ENCODE results near the gene M1AP.

Gene M1AP

GRCh38 chr2:74527741-74528140, 120.4 kb downstream of the M1AP start:
- DNase-seq (ENCODE audit: low read depth) = no peak
- H3K9ac ChIP-seq (ENCODE audit: low read length) = no peak overlapping the region
- peak overlapping the region; percentile 98 for H3K4me3 ChIP-seq (ENCODE audit: low read length)
- peaks cover 5% of the 10 kb centered on the region for H3K27me3 ChIP-seq (replicated peaks; ENCODE audit: control insufficient read depth, insufficient read depth, low read length)
- H3K9me3 ChIP-seq (ENCODE audit: control insufficient read depth, low read length) = no peaks in the 10 kb centered on the region
- H3K36me3 ChIP-seq (ENCODE audit: control insufficient read depth, insufficient read depth, low read length, severe bottlenecking) = peaks cover 28% of the 10 kb centered on the region
- H3K4me1 ChIP-seq (ENCODE audit: control insufficient read depth, insufficient read depth, low read length) = peaks cover 27% of the 10 kb centered on the region

GRCh38 chr2:74526649-74527230, 121.4 kb downstream of the M1AP start:
- no peak overlapping the region for H3K4me3 ChIP-seq (ENCODE audit: low read length)
- H3K9ac ChIP-seq (ENCODE audit: low read length) = no peak overlapping the region
- H3K27me3 ChIP-seq (replicated peaks; ENCODE audit: control insufficient read depth, insufficient read depth, low read length) = peaks cover 14% of the 10 kb centered on the region
- H3K9me3 ChIP-seq (ENCODE audit: control insufficient read depth, low read length) = no peaks in the 10 kb centered on the region
- peaks cover 23% of the 10 kb centered on the region for H3K36me3 ChIP-seq (ENCODE audit: control insufficient read depth, insufficient read depth, low read length, severe bottlenecking)
- H3K4me1 ChIP-seq (ENCODE audit: control insufficient read depth, insufficient read depth, low read length) = peaks cover 24% of the 10 kb centered on the region
- DNase-seq (ENCODE audit: low read depth) = no peak

- no peak for DNase-seq (ENCODE audit: low read depth)
- H3K4me3 ChIP-seq (ENCODE audit: low read length) = no peak within 1 kb of the TSS
- H3K9me3 ChIP-seq (ENCODE audit: control insufficient read depth, low read length) = no peaks in the 10 kb centered on the region
- peaks cover 23% of the 10 kb centered on the region for H3K36me3 ChIP-seq (ENCODE audit: control insufficient read depth, insufficient read depth, low read length, severe bottlenecking)
- H3K9ac ChIP-seq (ENCODE audit: low read length) = no peak within 1 kb of the TSS
- peaks cover 17% of the 10 kb centered on the region for H3K4me1 ChIP-seq (ENCODE audit: control insufficient read depth, insufficient read depth, low read length)
- H3K27me3 ChIP-seq (replicated peaks; ENCODE audit: control insufficient read depth, insufficient read depth, low read length) = peaks cover 19% of the 10 kb centered on the region
Measured at GRCh38 chr2:74525717-74526648, 122.1 kb downstream of the M1AP start, which contains the start of gene DQX1. TSS of gene DQX1 (minus strand) at chr2:74526231. CDS start at chr2:74525729, 502 bp downstream.

GRCh38 chr2:74524955-74525716, 123.0 kb downstream of the M1AP start:
- H3K36me3 ChIP-seq (ENCODE audit: control insufficient read depth, insufficient read depth, low read length, severe bottlenecking) = peaks cover 23% of the 10 kb centered on the region
- no peak overlapping the region for H3K9ac ChIP-seq (ENCODE audit: low read length)
- H3K27me3 ChIP-seq (replicated peaks; ENCODE audit: control insufficient read depth, insufficient read depth, low read length) = peaks cover 28% of the 10 kb centered on the region
- no peak for DNase-seq (ENCODE audit: low read depth)
- H3K4me1 ChIP-seq (ENCODE audit: control insufficient read depth, insufficient read depth, low read length) = peaks cover 12% of the 10 kb centered on the region
- no peak overlapping the region for H3K4me3 ChIP-seq (ENCODE audit: low read length)
- peaks cover 3% of the 10 kb centered on the region for H3K9me3 ChIP-seq (ENCODE audit: control insufficient read depth, low read length)

- H3K27me3 ChIP-seq (replicated peaks; ENCODE audit: control insufficient read depth, insufficient read depth, low read length) = peaks cover 39% of the 10 kb centered on the region
- peaks cover 12% of the 10 kb centered on the region for H3K4me1 ChIP-seq (ENCODE audit: control insufficient read depth, insufficient read depth, low read length)
- peaks cover 3% of the 10 kb centered on the region for H3K9me3 ChIP-seq (ENCODE audit: control insufficient read depth, low read length)
- peaks cover 23% of the 10 kb centered on the region for H3K36me3 ChIP-seq (ENCODE audit: control insufficient read depth, insufficient read depth, low read length, severe bottlenecking)
- H3K4me3 ChIP-seq (ENCODE audit: low read length) = no peak overlapping the region
- H3K9ac ChIP-seq (ENCODE audit: low read length) = no peak overlapping the region
- DNase-seq (ENCODE audit: low read depth) = no peak
Measured at GRCh38 chr2:74524005-74524404, 124.1 kb downstream of the M1AP start.

- Histone ChIP-seq H3K36me3 (ENCODE audit: control insufficient read depth, insufficient read depth, low read length, severe bottlenecking) (peaks cover 19% of the 10 kb centered on the region), H3K9me3 (ENCODE audit: control insufficient read depth, low read length) (peaks cover 3% of the 10 kb centered on the region), H3K4me1 (ENCODE audit: control insufficient read depth, insufficient read depth, low read length) (no peaks in the 10 kb centered on the region), H3K4me3 (ENCODE audit: low read length) (no peak overlapping the region), H3K27me3 (replicated peaks; ENCODE audit: control insufficient read depth, insufficient read depth, low read length) (peaks cover 54% of the 10 kb centered on the region), H3K9ac (ENCODE audit: low read length) (no peak overlapping the region)
- DNase-seq (ENCODE audit: low read depth) = no peak
Measured at GRCh38 chr2:74522516-74522915, 125.6 kb downstream of the M1AP start.

GRCh38 chr2:74516650-74517049, 131.5 kb downstream of the M1AP start:
- Histone ChIP-seq H3K9ac (ENCODE audit: low read length) (no peak overlapping the region), H3K27me3 (replicated peaks; ENCODE audit: control insufficient read depth, insufficient read depth, low read length) (peaks cover 90% of the 10 kb centered on the region), H3K9me3 (ENCODE audit: control insufficient read depth, low read length) (peaks cover 3% of the 10 kb centered on the region), H3K36me3 (ENCODE audit: control insufficient read depth, insufficient read depth, low read length, severe bottlenecking) (no peaks in the 10 kb centered on the region), H3K4me3 (ENCODE audit: low read length) (no peak overlapping the region), H3K4me1 (ENCODE audit: control insufficient read depth, insufficient read depth, low read length) (no peaks in the 10 kb centered on the region)
- DNase-seq (ENCODE audit: low read depth) = no peak

GRCh38 chr2:74515981-74516633, 132.0 kb downstream of the M1AP start:
- peak overlapping the region; percentile 17 for H3K4me3 ChIP-seq (ENCODE audit: low read length)
- DNase-seq (ENCODE audit: low read depth) = no peak

GRCh38 chr2:74515271-74515980, 132.7 kb downstream of the M1AP start:
- no peak for DNase-seq (ENCODE audit: low read depth)
- Histone ChIP-seq H3K9ac (ENCODE audit: low read length) (no peak overlapping the region), H3K27me3 (replicated peaks; ENCODE audit: control insufficient read depth, insufficient read depth, low read length) (peaks cover 92% of the 10 kb centered on the region), H3K36me3 (ENCODE audit: control insufficient read depth, insufficient read depth, low read length, severe bottlenecking) (no peaks in the 10 kb centered on the region), H3K4me1 (ENCODE audit: control insufficient read depth, insufficient read depth, low read length) (no peaks in the 10 kb centered on the region), H3K4me3 (ENCODE audit: low read length) (no peak overlapping the region), H3K9me3 (ENCODE audit: control insufficient read depth, low read length) (peaks cover 3% of the 10 kb centered on the region)

More at GRCh38 chr2:74515981-74516633, 132.0 kb downstream of the M1AP start:
- Histone ChIP-seq H3K36me3 (ENCODE audit: control insufficient read depth, insufficient read depth, low read length, severe bottlenecking) (no peaks in the 10 kb centered on the region), H3K9me3 (ENCODE audit: control insufficient read depth, low read length) (peaks cover 3% of the 10 kb centered on the region), H3K9ac (ENCODE audit: low read length) (no peak overlapping the region), H3K27me3 (replicated peaks; ENCODE audit: control insufficient read depth, insufficient read depth, low read length) (peaks cover 92% of the 10 kb centered on the region), H3K4me1 (ENCODE audit: control insufficient read depth, insufficient read depth, low read length) (no peaks in the 10 kb centered on the region)
